ENCODE results near the gene PHEX.
A peak's percentile ranks its signal among the peaks of the same experiment; 100 is the strongest.

Gene PHEX

DNA sequence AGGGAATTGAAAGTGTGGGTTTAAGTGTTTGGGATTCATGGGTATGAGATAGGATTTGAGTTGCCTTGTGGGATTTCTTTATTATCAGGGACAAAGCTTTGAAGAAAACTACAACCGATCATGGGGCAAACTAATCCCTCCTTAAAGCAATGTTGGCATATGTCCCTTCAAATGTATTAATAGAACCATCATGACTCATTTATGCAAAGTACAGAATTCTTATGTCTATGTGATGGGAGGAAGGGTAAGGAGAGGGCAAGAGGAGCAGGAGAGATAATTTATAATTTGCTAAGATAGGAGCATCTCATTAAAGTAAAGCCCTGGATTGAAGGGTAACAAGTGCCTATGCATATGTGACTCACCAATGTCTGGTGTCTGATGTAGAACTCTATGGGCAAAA, 94.2 kb downstream of the PHEX start:
- Histone ChIP-seq H2BK12ac (ENCODE audit: low read length) (no peak overlapping the region), H3K23ac (ENCODE audit: low read length) (no peak overlapping the region), H3K9ac (ENCODE audit: low read length) (no peak overlapping the region), H3K14ac (ENCODE audit: low read length) (no peak overlapping the region), H3K36me3 (ENCODE audit: control insufficient read depth in 1 of 2, insufficient read depth in 2 of 2, low read length in 2 of 2) (no peaks in the 10 kb centered on the region), H3K4me2 (ENCODE audit: low read length) (no peak overlapping the region), H3K79me2 (ENCODE audit: control insufficient read depth, insufficient read depth, low read length, poor library complexity) (no peaks in the 10 kb centered on the region), H4K91ac (ENCODE audit: low read depth, low read length) (no peak overlapping the region), H2AFZ (ENCODE audit: insufficient read depth, low read length, poor library complexity) (no peak overlapping the region), H3K4me3 (ENCODE audit: low read depth, low read length) (no peak overlapping the region), H3K9me3 (ENCODE audit: insufficient read depth, low read depth, low read length) (no peaks in the 10 kb centered on the region), H3K27ac (ENCODE audit: low read depth, low read length) (no peak overlapping the region), H2BK5ac (ENCODE audit: low read depth, low read length, poor library complexity) (no peak overlapping the region), H3K27me3 (ENCODE audit: insufficient read depth, low read length) (no peaks in the 10 kb centered on the region), H3K18ac (ENCODE audit: low read length) (no peak overlapping the region), H2BK120ac (ENCODE audit: insufficient read depth, low read length, poor library complexity) (no peak overlapping the region), H4K8ac (ENCODE audit: low read depth, low read length) (no peak overlapping the region), H3K4ac (ENCODE audit: low read depth, low read length) (no peak overlapping the region), H4K12ac (ENCODE audit: low read depth, low read length) (no peak overlapping the region), H3K4me1 (ENCODE audit: control insufficient read depth in 1 of 2, insufficient read depth in 2 of 2, low read length in 2 of 2) (peaks cover 0 to 11% of the 10 kb centered on the region in 2 experiments), H3K79me1 (ENCODE audit: low read length) (peaks cover 3% of the 10 kb centered on the region), H2AK5ac (ENCODE audit: low read length) (no peak overlapping the region)
- no CpG with 5 or more reads among the region's 1 CpG for WGBS (ENCODE audit: extremely low coverage, insufficient coverage, insufficient read length)
- no peak for DNase-seq

DNA sequence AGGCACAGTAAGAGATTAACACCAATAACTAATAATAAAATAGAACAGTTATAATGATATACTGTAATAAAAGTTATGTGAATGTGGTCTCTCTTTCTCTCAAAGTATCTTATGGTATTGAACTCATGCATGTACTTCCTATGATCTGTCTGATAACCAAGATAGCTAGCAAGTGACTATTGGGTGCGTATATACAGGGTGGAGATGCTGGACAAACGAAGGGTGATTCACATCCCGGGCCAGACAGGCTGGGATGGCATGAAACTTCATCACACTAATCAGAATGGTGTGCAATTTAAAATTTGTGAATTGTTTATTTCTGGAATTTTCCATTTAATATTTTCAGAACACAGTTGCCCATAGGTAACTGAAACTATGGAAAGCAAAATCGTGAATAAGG, 96.8 kb downstream of the PHEX start:
- Histone ChIP-seq H4K12ac (ENCODE audit: low read depth, low read length) (no peak overlapping the region), H3K18ac (ENCODE audit: low read length) (no peak overlapping the region), H3K27ac (ENCODE audit: low read depth, low read length) (no peak overlapping the region), H3K14ac (ENCODE audit: low read length) (no peak overlapping the region), H2BK12ac (ENCODE audit: low read length) (no peak overlapping the region), H2BK5ac (ENCODE audit: low read depth, low read length, poor library complexity) (no peak overlapping the region), H2AFZ (ENCODE audit: insufficient read depth, low read length, poor library complexity) (no peak overlapping the region), H2AK5ac (ENCODE audit: low read length) (no peak overlapping the region), H3K79me1 (ENCODE audit: low read length) (peaks cover 3% of the 10 kb centered on the region), H4K91ac (ENCODE audit: low read depth, low read length) (no peak overlapping the region), H3K4me3 (ENCODE audit: low read depth, low read length) (no peak overlapping the region), H3K23ac (ENCODE audit: low read length) (no peak overlapping the region), H2BK120ac (ENCODE audit: insufficient read depth, low read length, poor library complexity) (no peak overlapping the region), H3K9me3 (ENCODE audit: insufficient read depth, low read depth, low read length) (no peaks in the 10 kb centered on the region), H3K79me2 (ENCODE audit: control insufficient read depth, insufficient read depth, low read length, poor library complexity) (no peaks in the 10 kb centered on the region), H3K4me1 (ENCODE audit: control insufficient read depth in 1 of 2, insufficient read depth in 2 of 2, low read length in 2 of 2) (no peaks in the 10 kb centered on the region), H3K36me3 (ENCODE audit: control insufficient read depth in 1 of 2, insufficient read depth in 2 of 2, low read length in 2 of 2) (no peaks in the 10 kb centered on the region), H3K4ac (ENCODE audit: low read depth, low read length) (no peak overlapping the region), H3K4me2 (ENCODE audit: low read length) (no peak overlapping the region), H4K8ac (ENCODE audit: low read depth, low read length) (no peak overlapping the region), H3K27me3 (ENCODE audit: insufficient read depth, low read length) (no peaks in the 10 kb centered on the region), H3K9ac (ENCODE audit: low read length) (no peak overlapping the region)
- DNase-seq = no peak
- no CpG with 5 or more reads among the region's 4 CpGs for WGBS (ENCODE audit: extremely low coverage, insufficient coverage, insufficient read length)

DNA sequence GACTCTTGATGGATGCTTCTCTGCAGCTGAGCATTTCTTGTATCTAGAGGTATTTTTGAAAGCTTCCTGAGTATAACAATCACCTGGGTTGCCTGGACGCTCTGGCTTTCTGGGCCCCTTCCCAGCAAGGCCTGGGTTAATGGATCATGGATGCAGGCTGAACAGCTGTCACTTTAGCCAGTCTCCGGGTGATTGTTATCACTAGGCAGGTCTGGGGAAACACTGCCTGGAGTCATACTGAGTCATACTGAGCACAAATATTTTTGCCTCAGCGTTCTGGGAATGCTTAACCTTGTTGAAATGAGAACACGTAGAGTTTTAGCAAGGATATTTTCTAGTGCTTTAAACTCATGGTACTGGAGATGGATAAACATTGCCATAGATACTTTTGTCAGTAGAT, 102.6 kb downstream of the PHEX start:
- Histone ChIP-seq H3K9me3 (ENCODE audit: insufficient read depth, low read depth, low read length) (no peaks in the 10 kb centered on the region), H2BK12ac (ENCODE audit: low read length) (no peak overlapping the region), H3K9ac (ENCODE audit: low read length) (no peak overlapping the region), H3K27ac (ENCODE audit: low read depth, low read length) (peak overlapping the region; percentile 85), H3K36me3 (ENCODE audit: control insufficient read depth in 1 of 2, insufficient read depth in 2 of 2, low read length in 2 of 2) (no peaks in the 10 kb centered on the region), H2BK5ac (ENCODE audit: low read depth, low read length, poor library complexity) (peak overlapping the region; percentile 91), H3K14ac (ENCODE audit: low read length) (no peak overlapping the region), H3K79me1 (ENCODE audit: low read length) (peaks cover 19% of the 10 kb centered on the region), H3K4me2 (ENCODE audit: low read length) (peak overlapping the region; percentile 37), H3K79me2 (ENCODE audit: control insufficient read depth, insufficient read depth, low read length, poor library complexity) (peaks cover 4% of the 10 kb centered on the region), H2AK5ac (ENCODE audit: low read length) (no peak overlapping the region), H3K4me1 (ENCODE audit: control insufficient read depth in 1 of 2, insufficient read depth in 2 of 2, low read length in 2 of 2) (peaks cover 11 to 21% of the 10 kb centered on the region in 2 experiments), H4K91ac (ENCODE audit: low read depth, low read length) (no peak overlapping the region), H4K12ac (ENCODE audit: low read depth, low read length) (no peak overlapping the region), H3K27me3 (ENCODE audit: insufficient read depth, low read length) (no peaks in the 10 kb centered on the region), H3K18ac (ENCODE audit: low read length) (no peak overlapping the region), H3K4me3 (ENCODE audit: low read depth, low read length) (no peak overlapping the region), H3K23ac (ENCODE audit: low read length) (no peak overlapping the region), H4K8ac (ENCODE audit: low read depth, low read length) (no peak overlapping the region), H2AFZ (ENCODE audit: insufficient read depth, low read length, poor library complexity) (no peak overlapping the region), H3K4ac (ENCODE audit: low read depth, low read length) (no peak overlapping the region), H2BK120ac (ENCODE audit: insufficient read depth, low read length, poor library complexity) (peak overlapping the region; percentile 23)
- DNase-seq = peak; percentile 80 to 97
- WGBS (ENCODE audit: extremely low coverage, insufficient coverage, insufficient read length) = no CpG with 5 or more reads among the region's 4 CpGs

DNA sequence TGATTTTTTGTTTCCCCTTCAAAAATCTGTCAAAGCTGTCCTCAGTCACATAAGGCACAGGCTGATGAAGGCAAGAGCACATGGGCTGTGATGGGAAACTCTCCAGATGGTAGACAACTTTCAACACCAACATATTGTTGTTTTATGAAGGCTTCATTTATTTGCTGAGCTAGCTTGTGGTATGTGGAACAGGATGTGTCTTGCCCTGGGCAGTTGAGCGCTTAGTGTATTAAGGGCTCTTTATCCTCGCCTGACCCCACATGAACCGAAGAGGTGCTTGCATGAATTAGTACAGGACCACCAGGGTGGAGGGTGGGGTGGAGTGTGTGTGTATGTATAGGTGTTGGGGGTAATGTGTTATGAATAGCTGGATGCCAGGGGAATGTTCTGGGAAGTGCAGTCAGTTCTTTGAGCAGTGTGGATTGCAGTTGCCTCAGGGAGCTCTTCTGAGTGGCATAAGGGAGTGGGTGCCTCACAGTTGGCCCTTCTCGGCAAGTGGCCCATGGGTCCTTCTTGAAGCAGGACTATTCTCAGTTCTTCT, 103.1 kb downstream of the PHEX start:
- H3K18ac ChIP-seq (ENCODE audit: low read length) = no peak overlapping the region
- H3K36me3 ChIP-seq (ENCODE audit: control insufficient read depth in 1 of 2, insufficient read depth in 2 of 2, low read length in 2 of 2) = no peaks in the 10 kb centered on the region
- no peak overlapping the region for H3K4me3 ChIP-seq (ENCODE audit: low read depth, low read length)
- WGBS (ENCODE audit: extremely low coverage, insufficient coverage, insufficient read length) = no CpG with 5 or more reads among the region's 4 CpGs
- H2AFZ ChIP-seq (ENCODE audit: insufficient read depth, low read length, poor library complexity) = no peak overlapping the region
- no peak overlapping the region for H4K8ac ChIP-seq (ENCODE audit: low read depth, low read length)
- H4K91ac ChIP-seq (ENCODE audit: low read depth, low read length) = peak overlapping the region; percentile 84
- peak overlapping the region; percentile 91 for H2BK5ac ChIP-seq (ENCODE audit: low read depth, low read length, poor library complexity)
- H3K9ac ChIP-seq (ENCODE audit: low read length) = no peak overlapping the region
- peak overlapping the region; percentile 23 for H2BK120ac ChIP-seq (ENCODE audit: insufficient read depth, low read length, poor library complexity)
- H3K23ac ChIP-seq (ENCODE audit: low read length) = no peak overlapping the region
- peak overlapping the region; percentile 27 for H3K4ac ChIP-seq (ENCODE audit: low read depth, low read length)
- peak overlapping the region; percentile 35 for H2AK5ac ChIP-seq (ENCODE audit: low read length)
- no peaks in the 10 kb centered on the region for H3K9me3 ChIP-seq (ENCODE audit: insufficient read depth, low read depth, low read length)
- H3K14ac ChIP-seq (ENCODE audit: low read length) = peak overlapping the region; percentile 91
- H4K12ac ChIP-seq (ENCODE audit: low read depth, low read length) = no peak overlapping the region
- H3K79me1 ChIP-seq (ENCODE audit: low read length) = peaks cover 19% of the 10 kb centered on the region
- peak overlapping the region; percentile 93 for H2BK12ac ChIP-seq (ENCODE audit: low read length)
- peak overlapping the region; percentile 85 for H3K27ac ChIP-seq (ENCODE audit: low read depth, low read length)
- peak in 1 of 2 donors; percentile 35 for DNase-seq
- H3K4me1 ChIP-seq (ENCODE audit: control insufficient read depth in 1 of 2, insufficient read depth in 2 of 2, low read length in 2 of 2) = peaks cover 11 to 21% of the 10 kb centered on the region in 2 experiments
- no peaks in the 10 kb centered on the region for H3K27me3 ChIP-seq (ENCODE audit: insufficient read depth, low read length)
- H3K4me2 ChIP-seq (ENCODE audit: low read length) = peak overlapping the region; percentile 37
- H3K79me2 ChIP-seq (ENCODE audit: control insufficient read depth, insufficient read depth, low read length, poor library complexity) = peaks cover 4% of the 10 kb centered on the region

Data from trophoblast cell (in vitro differentiated cells and primary cell).